ENCODE results near the gene HEXIM2.

HEXIM2 gene

GRCh38 chr17:45143767-45144198, 17.9 kb upstream of the HEXIM2 start:
- Histone ChIP-seq H3K27ac (replicated peaks) (no peak overlapping the region), H3K27me3 (ENCODE audit: insufficient read depth, poor library complexity, severe bottlenecking) (no peaks in the 10 kb centered on the region), H3K4me3 (replicated peaks; ENCODE audit: insufficient read depth, low read length) (no peak overlapping the region)
- no peak for DNase-seq (ENCODE audit: low read depth in 1 of 2, low spot score in 1 of 2)
- TF ChIP-seq REST (IDR thresholded peaks at IDR 0.05; ENCODE audit: insufficient replicate concordance, low read depth), result no peak
- no peak for TF ChIP-seq CTCF (IDR thresholded peaks at IDR 0.05; ENCODE audit: insufficient read depth, low read length)
- no peak for TF ChIP-seq GABPA (IDR thresholded peaks at IDR 0.05; ENCODE audit: low read depth)
- no peak for TF ChIP-seq SPI1 (IDR thresholded peaks at IDR 0.05; ENCODE audit: borderline replicate concordance, low read depth)
- TF ChIP-seq POLR2AphosphoS5 (IDR thresholded peaks at IDR 0.05; ENCODE audit: low read depth), result no peak

GRCh38 chr17:45144199-45145034, 17.3 kb upstream of the HEXIM2 start:
- Histone ChIP-seq H3K27me3 (ENCODE audit: insufficient read depth, poor library complexity, severe bottlenecking) (no peaks in the 10 kb centered on the region), H3K4me3 (replicated peaks; ENCODE audit: insufficient read depth, low read length) (no peak overlapping the region), H3K27ac (replicated peaks) (no peak overlapping the region)
- no peak for DNase-seq (ENCODE audit: low read depth in 1 of 2, low spot score in 1 of 2)
- TF ChIP-seq REST (IDR thresholded peaks at IDR 0.05; ENCODE audit: insufficient replicate concordance, low read depth), result no peak
- TF ChIP-seq CTCF (IDR thresholded peaks at IDR 0.05; ENCODE audit: insufficient read depth, low read length), result no peak
- no peak for TF ChIP-seq POLR2AphosphoS5 (IDR thresholded peaks at IDR 0.05; ENCODE audit: low read depth)
- no peak for TF ChIP-seq SPI1 (IDR thresholded peaks at IDR 0.05; ENCODE audit: borderline replicate concordance, low read depth)
- TF ChIP-seq GABPA (IDR thresholded peaks at IDR 0.05; ENCODE audit: low read depth), result no peak

GRCh38 chr17:45145035-45145389, 16.7 kb upstream of the HEXIM2 start:
- no peak for TF ChIP-seq GABPA (IDR thresholded peaks at IDR 0.05; ENCODE audit: low read depth)
- no peak for TF ChIP-seq SPI1 (IDR thresholded peaks at IDR 0.05; ENCODE audit: borderline replicate concordance, low read depth)
- no peak for TF ChIP-seq CTCF (IDR thresholded peaks at IDR 0.05; ENCODE audit: insufficient read depth, low read length)
- TF ChIP-seq POLR2AphosphoS5 (IDR thresholded peaks at IDR 0.05; ENCODE audit: low read depth), result no peak
- TF ChIP-seq REST (IDR thresholded peaks at IDR 0.05; ENCODE audit: insufficient replicate concordance, low read depth), result no peak
- Histone ChIP-seq H3K4me3 (replicated peaks; ENCODE audit: insufficient read depth, low read length) (no peak overlapping the region), H3K27me3 (ENCODE audit: insufficient read depth, poor library complexity, severe bottlenecking) (no peaks in the 10 kb centered on the region), H3K27ac (replicated peaks) (no peak overlapping the region)
- DNase-seq (ENCODE audit: low read depth in 1 of 2, low spot score in 1 of 2), result no peak
